Stimulated activated CD8-positive, alpha-beta memory T cell treated with anti-CD3 and anti-CD28 coated beads, Interleukin-15, amount 100 ng/mL, for 4 hours (primary cell): ENCODE data around the gene ERVH48-1.
"Not testable (repeated sequence)": the region's sequence is repeated elsewhere in the genome, so short reads cannot be mapped to it uniquely, and the experiment has no call there.

ENCODE experiments used
- DNase-seq, 2 donors: peaks; one replicate each; pipeline ENCODE4 v3.0.0-alpha.2; 2020; ENCODE audit warnings: low read depth in 2 of 2

ERVH48-1 gene

DNA sequence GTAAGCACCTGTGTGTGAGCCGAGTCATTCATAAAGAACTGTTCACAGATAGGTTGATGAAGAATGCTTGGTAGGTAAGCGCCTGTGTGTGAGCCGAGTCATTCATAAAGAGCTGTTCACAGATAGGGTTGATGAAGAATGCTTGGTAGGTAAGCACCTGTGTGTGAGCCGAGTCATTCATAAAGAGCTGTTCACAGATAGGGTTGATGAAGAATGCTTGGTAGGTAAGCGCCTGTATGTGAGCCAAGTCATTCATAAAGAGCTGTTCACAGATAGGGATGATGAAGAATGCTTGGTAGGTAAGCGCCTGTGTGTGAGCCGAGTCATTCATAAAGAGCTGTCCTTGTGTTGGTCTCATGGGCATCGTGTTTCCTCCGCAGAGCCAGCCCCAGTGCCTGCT is 16.9 kb downstream of the ERVH48-1 start:
- DNase-seq = not testable (repeated sequence)

DNA sequence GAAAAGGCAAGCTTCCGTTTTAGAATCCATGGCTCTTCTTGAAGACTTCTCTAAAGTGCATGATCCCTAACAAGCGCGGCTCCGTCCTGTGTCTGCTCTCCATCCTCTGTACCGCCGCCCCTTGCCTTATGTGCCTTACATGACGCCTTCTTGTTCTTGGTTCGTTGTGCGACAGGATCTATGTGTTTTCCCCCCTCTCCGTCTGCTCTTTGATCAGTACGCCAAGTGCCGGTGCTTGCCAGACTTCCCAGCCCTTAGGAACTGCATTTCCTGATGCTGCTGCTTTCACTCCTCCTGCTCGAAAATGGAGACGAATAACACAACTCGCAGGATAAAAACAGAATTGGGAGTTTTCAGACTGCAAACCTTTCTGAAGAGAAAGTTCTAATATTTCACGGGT is 19.2 kb downstream of the ERVH48-1 start:
- no peak for DNase-seq

DNA sequence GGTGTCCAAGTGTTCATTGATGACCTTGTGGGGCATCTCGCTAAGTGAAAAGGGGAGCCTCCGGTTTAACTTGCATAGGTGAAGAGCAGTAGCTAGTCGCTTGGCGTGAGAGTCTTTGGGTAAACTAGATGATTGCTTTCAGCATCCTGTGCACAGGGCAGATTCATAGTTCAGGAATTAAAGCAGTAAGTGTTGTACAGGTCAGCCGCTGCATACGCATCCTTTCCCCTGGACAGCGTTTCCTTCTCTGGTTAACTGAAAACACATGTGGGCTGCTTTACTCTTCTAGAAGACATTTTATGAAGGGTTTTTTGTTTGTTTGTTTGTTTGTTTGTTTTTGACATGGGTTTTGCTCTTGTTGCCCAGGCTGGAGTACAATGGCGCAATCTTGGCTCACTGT is 20.2 kb downstream of the ERVH48-1 start:
- DNase-seq = no peak

GRCh38 chr21:42903817-42904216 is 21.6 kb downstream of the ERVH48-1 start:
- no peak for DNase-seq

- DNase-seq = no peak
Observed at GRCh38 chr21:42900446-42900845, 25.0 kb downstream of the ERVH48-1 start.

GRCh38 chr21:42892931-42893755 is 32.3 kb downstream of the ERVH48-1 start, which contains the start of gene NDUFV3:
Gene NDUFV3 (plus strand): TSS chr21:42893309. CDS start chr21:42893334, 25 bp downstream.
- peak; percentile 100 for DNase-seq

- no peak for DNase-seq
Observed at GRCh38 chr21:42892582-42892930, 32.9 kb downstream of the ERVH48-1 start.

DNA sequence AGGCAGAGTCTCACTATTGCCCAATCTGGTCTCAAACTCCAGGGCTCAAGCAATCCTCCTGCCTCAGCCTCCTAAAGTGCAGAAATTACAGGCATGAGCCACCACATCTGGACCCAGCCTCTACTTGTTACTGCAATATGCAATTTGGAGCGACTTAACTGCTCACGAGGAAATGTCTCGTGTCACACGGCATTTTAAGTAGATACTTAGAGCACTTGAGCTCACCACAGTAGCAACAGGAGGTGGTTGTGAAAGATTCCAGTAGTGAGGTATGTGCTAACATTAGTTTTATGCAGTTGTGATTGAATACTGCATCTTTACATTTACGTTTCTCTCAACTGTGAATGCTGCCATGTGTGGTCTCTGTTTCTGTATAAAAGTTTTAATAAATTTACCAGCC is 38.1 kb downstream of the ERVH48-1 start:
- DNase-seq = no peak

- no peak for DNase-seq
Observed at GRCh38 chr21:42883921-42884320, 41.5 kb downstream of the ERVH48-1 start.

DNA sequence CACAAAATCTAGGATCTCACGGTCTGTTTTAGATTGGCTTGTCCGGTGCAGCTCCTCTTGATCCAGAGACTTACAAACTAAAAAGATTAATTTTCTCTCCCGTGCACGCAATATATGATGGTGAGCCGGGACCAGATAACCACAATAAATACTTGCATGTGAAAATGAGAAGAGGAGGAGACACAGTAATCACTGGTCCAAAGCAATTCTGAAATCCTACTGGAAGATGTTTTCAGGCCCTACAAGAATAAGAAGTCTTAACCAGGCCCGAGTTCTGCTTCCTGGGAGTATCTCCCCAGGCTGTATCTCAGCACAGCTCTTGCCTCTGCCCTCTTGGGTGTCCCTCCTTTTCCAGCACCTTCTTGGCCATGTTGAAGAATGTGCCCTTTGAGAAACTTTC is 45.1 kb downstream of the ERVH48-1 start:
- DNase-seq = no peak

GRCh38 chr21:42878993-42879787 is 46.2 kb downstream of the ERVH48-1 start, which contains the start of gene WDR4:
Gene WDR4 (minus strand): TSS chr21:42879539. CDS start chr21:42879495, 44 bp downstream.
- peak; percentile 96 for DNase-seq

GRCh38 chr21:42878678-42878992 is 46.8 kb downstream of the ERVH48-1 start:
- peak in 1 of 2 donors; percentile 4 for DNase-seq

- DNase-seq = not testable (repeated sequence)
Observed at GRCh38 chr21:42875811-42876210, 49.6 kb downstream of the ERVH48-1 start.

DNA sequence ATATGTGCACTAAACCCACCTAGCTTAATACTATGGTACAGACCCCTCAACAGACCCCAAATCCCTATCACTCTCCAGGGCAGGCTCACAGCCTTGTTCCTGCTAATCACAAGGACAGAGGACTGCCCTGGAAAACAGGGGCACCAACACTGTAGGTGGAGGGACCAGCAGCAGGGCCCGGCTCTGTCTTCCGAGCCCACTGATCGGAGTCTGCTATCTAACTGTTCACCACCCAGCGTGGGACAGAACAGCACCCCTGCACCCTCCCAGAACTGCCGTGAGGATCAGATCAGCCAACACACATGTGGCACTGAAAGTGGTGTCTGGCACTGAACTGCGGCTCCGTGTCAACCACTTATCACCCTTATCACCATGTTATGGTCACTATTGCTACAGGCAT is 52.3 kb downstream of the ERVH48-1 start:
- DNase-seq = no peak

DNA sequence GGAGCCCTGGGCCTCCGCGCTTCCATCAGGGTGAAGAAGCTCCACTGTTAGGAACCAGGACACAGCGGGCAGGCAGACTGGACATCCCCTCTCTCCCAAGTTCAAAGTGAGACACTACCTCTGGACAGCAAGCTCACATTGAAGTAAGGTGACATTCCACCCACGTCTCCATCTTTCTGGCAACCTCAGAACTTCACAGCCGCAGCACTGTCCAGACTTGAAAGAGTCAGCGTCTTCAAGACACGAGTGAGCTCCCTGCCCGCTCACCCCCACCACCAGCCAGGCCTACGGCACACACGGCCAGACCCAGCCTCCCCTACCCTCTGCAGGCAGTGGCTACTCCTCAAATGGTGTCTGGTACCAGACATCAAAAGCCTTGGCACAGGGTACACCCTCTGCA is 57.2 kb downstream of the ERVH48-1 start:
- DNase-seq = no peak
